Choroid plexus epithelial cell (primary cell): ENCODE data around the gene CHMP2B.
A peak's percentile ranks its signal among the peaks of the same experiment; 100 is the strongest.

Experiments
- DNase-seq: peaks from one replicate; pipeline ENCODE4 v3.0.0-alpha.2; 2010; ENCODE audit warnings: low read depth
- H3K4me3 ChIP-seq: 2 replicates; pipeline ENCODE4 v1.5.1; 2011; ENCODE audit warnings: low read depth, mild to moderate bottlenecking, control low read depth, low read length, moderate library complexity
- TF ChIP-seq, protein P1 (sequence below): conservative IDR thresholded peaks from 2 replicates; pipeline ENCODE4 v1.5.1; 2011; ENCODE audit warnings: low read depth, mild to moderate bottlenecking, control low read depth, inconsistent platforms, low read length, moderate library complexity

The CHMP2B gene

GRCh38 chr3:87206070-87206469 lies 21.0 kb upstream of the CHMP2B start:
- TF ChIP-seq, protein P1, sequence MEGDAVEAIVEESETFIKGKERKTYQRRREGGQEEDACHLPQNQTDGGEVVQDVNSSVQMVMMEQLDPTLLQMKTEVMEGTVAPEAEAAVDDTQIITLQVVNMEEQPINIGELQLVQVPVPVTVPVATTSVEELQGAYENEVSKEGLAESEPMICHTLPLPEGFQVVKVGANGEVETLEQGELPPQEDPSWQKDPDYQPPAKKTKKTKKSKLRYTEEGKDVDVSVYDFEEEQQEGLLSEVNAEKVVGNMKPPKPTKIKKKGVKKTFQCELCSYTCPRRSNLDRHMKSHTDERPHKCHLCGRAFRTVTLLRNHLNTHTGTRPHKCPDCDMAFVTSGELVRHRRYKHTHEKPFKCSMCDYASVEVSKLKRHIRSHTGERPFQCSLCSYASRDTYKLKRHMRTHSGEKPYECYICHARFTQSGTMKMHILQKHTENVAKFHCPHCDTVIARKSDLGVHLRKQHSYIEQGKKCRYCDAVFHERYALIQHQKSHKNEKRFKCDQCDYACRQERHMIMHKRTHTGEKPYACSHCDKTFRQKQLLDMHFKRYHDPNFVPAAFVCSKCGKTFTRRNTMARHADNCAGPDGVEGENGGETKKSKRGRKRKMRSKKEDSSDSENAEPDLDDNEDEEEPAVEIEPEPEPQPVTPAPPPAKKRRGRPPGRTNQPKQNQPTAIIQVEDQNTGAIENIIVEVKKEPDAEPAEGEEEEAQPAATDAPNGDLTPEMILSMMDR = no peak
- no peak overlapping the region for H3K4me3 ChIP-seq
- peak; percentile 79 for DNase-seq

DNA sequence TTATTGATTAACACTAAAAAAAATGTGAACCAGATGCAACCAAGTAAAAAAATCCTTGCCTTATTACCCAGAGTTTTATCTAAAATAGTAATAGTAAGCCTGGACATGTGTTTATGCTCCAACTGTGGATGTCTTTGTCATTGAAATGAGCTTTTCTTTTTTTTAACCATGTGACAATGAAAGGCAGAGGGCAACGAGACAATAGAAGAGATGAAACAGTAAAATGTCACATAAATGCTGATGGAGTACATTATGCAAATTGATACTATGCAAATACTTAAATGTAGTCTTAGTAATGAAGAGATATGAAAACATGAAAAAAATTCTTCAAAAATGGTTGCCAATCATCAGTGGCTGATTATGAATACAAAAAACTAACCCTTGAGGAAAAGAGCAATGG lies 20.5 kb upstream of the CHMP2B start:
- no peak overlapping the region for H3K4me3 ChIP-seq
- DNase-seq = no peak
- TF ChIP-seq, protein P1 = no peak

- no peak for DNase-seq
- TF ChIP-seq, protein P1 = no peak
- H3K4me3 ChIP-seq = no peak overlapping the region
These were observed 19.6 kb upstream of the CHMP2B start for GRCh38 chr3:87207460-87207859.

DNA sequence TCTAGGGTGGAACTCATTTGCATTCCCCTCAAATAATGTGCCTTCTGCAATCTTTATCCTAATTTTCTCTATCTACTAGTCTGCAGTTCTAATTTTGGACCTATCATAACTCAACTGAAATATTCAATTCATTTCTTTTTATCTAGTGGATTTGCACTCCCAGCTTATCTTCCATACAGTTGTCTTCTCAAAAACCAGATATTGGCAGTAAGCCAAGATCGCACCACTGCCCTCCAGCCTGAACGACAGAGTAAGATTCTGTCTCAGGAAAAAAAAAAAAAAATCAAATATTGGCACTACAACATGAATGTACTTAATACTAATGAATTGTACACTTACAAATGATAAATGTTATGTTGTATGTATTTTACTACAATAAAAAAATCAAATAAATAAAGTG lies 18.0 kb upstream of the CHMP2B start:
- TF ChIP-seq, protein P1 = no peak
- DNase-seq = no peak
- H3K4me3 ChIP-seq = no peak overlapping the region

DNA sequence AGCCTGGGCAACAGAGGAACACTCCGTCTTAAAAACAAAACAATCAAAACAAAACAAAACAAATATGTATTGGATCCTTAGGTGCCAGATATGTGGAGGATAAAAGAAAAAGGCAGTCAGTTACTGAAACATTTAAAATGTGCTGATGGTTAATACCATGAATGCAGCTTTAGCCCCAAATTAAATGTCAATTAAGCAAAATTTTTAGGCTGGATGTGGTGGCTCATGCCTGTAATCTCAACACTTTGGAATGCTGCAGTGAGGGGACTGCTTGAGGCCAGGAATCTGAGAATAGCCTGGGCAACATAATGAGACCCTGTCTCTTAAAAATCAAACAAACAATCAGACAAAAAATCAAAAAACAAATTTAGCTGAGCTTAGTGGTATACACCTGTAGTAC lies 8.5 kb upstream of the CHMP2B start:
- DNase-seq = no peak
- H3K4me3 ChIP-seq = no peak overlapping the region
- TF ChIP-seq, protein P1 = no peak

GRCh38 chr3:87219611-87220010 lies 7.5 kb upstream of the CHMP2B start:
- DNase-seq = peak; percentile 46
- no peak overlapping the region for H3K4me3 ChIP-seq

GRCh38 chr3:87225659-87226058 lies 1.4 kb upstream of the CHMP2B start:
- TF ChIP-seq, protein P1 = no peak
- no peak for DNase-seq

More at GRCh38 chr3:87219611-87220010, 7.5 kb upstream of the CHMP2B start:
- TF ChIP-seq, protein P1 = no peak

More at GRCh38 chr3:87225659-87226058, 1.4 kb upstream of the CHMP2B start:
- no peak overlapping the region for H3K4me3 ChIP-seq
